K562 (cell line): ENCODE results near the gene UNC13C. TPM values are rescaled to one million over a fixed set of nuclear protein-coding genes. Genes with fewer than 3 reads are reported as not detected.

Experiments used
- ATAC-seq: fragments of 200-7000 bp; cut with Tn5 transposase; 3 replicates; pipeline ENCODE4 v1.9.1; 2020; ENCODE audit warnings: moderate library complexity
- BruUV-seq: library from RNA; stranded (reverse); fragments of 400-500 nt; replicated peaks from 2 replicates; lab custom pipeline; 2021; lab: Mats Ljungman, UMichigan
- CTCF ChIA-PET: fragments of 300-600 bp; formaldehyde crosslinking; extraction: SDS; loops from one replicate; lab custom pipeline; 2021; ENCODE audit warnings: low intra/inter-chr PET ratio; lab: Yijun Ruan, JAX
- POLR2A ChIA-PET: fragments of 300-600, 350-650 bp; sonication (Branson Sonifier 250); formaldehyde crosslinking; extraction: SDS; loops from one replicate; lab custom pipeline; 2021; ENCODE audit warnings: antibody characterized with exemption, inconsistent platforms; lab: Yijun Ruan, JAX
- DNase-seq, 4 experiments: peaks; one replicate each; pipeline versions ENCODE4 v3.0.0 to v3.0.0-alpha.2; 2011 to 2018; ENCODE audit warnings: low spot score in 3 of 4, mixed read lengths in 3 of 4; ENCODE audit errors: extremely low read depth in 1 of 4
- FAIRE-seq: peaks from 2 replicates; lab custom pipeline; 2011; peaks lifted over from hg19 to GRCh38; lab: Jason Lieb, UNC
- H2AFZ ChIP-seq: 2 replicates; pipeline ENCODE4 v1.6.0; 2011; ENCODE audit warnings: low read depth, low read length, control low read depth, inconsistent platforms
- H3K27ac ChIP-seq: fragments of 200-600 bp; 3 replicates; pipeline ENCODE4 v1.8.0; 2011; ENCODE audit warnings: low read depth, mild to moderate bottlenecking, control low read depth, inconsistent platforms, low read length, moderate library complexity, mixed read lengths; ENCODE audit errors: extremely low read depth
- H3K27me3 ChIP-seq, 2 experiments: fragments of 300-600 bp in 1 of 2; 2 replicates in 1 of 2; 3 replicates in 1 of 2; pipeline versions ENCODE4 v1.6.0 to v1.8.0; 2011; ENCODE audit warnings: inconsistent platforms in 2 of 2, low read length in 2 of 2, mild to moderate bottlenecking in 1 of 2, mixed read lengths in 1 of 2, moderate library complexity in 1 of 2; ENCODE audit not compliant: control insufficient read depth in 2 of 2, insufficient read depth in 2 of 2
- H3K36me3 ChIP-seq: fragments of 300-600 bp; 3 replicates; pipeline ENCODE4 v1.8.0; 2011; ENCODE audit warnings: mild to moderate bottlenecking, low read length, inconsistent platforms; ENCODE audit not compliant: control insufficient read depth, insufficient read depth
- H3K4me1 ChIP-seq, 2 experiments: fragments of 200-600 bp in 1 of 2; replicated peaks in 1 of 2; 2 replicates in 1 of 2; 3 replicates in 1 of 2; pipeline versions ENCODE4 v1.5.1 to v1.8.0; 2011; ENCODE audit warnings: inconsistent platforms in 2 of 2, low read length in 2 of 2, mild to moderate bottlenecking in 1 of 2, mixed read lengths in 1 of 2, moderate library complexity in 1 of 2; ENCODE audit not compliant: control insufficient read depth in 2 of 2, insufficient read depth in 2 of 2
- H3K4me2 ChIP-seq: 2 replicates; pipeline ENCODE4 v1.6.1; 2011; ENCODE audit warnings: low read length, control low read depth, inconsistent platforms, mixed read lengths; ENCODE audit not compliant: insufficient read depth
- H3K4me3 ChIP-seq: fragments of 200-600 bp; sonication (generic), shearing (Covaris generic); 2 replicates; pipeline ENCODE4 v1.5.1; 2016; ENCODE audit warnings: control low read depth, inconsistent platforms
- H3K79me2 ChIP-seq: fragments of 200-600 bp; 3 replicates; pipeline ENCODE4 v1.8.0; 2011; ENCODE audit warnings: low read length, inconsistent platforms; ENCODE audit not compliant: control insufficient read depth, insufficient read depth
- H3K9ac ChIP-seq, 2 experiments: 2 replicates each; pipeline versions ENCODE4 v1.6.0 to v1.6.1; 2011; ENCODE audit warnings: low read depth in 2 of 2, low read length in 2 of 2, control low read depth in 1 of 2, inconsistent platforms in 1 of 2, mild to moderate bottlenecking in 1 of 2, mixed read lengths in 1 of 2; ENCODE audit not compliant: insufficient read depth in 1 of 2
- H3K9me1 ChIP-seq: one replicate; pipeline ENCODE4 v1.6.0; 2011; ENCODE audit warnings: inconsistent platforms, mild to moderate bottlenecking, low read length, moderate library complexity; ENCODE audit not compliant: control insufficient read depth, insufficient read depth
- H3K9me3 ChIP-seq: replicated peaks from 2 replicates; pipeline ENCODE4 v1.5.1; 2011; ENCODE audit warnings: low read depth, low read length, inconsistent platforms; ENCODE audit not compliant: control insufficient read depth, insufficient read depth
- H4K20me1 ChIP-seq: replicated peaks from 2 replicates; pipeline ENCODE4 v1.6.1; 2011; ENCODE audit warnings: low read length, inconsistent platforms, mixed read lengths; ENCODE audit not compliant: control insufficient read depth, insufficient read depth
- CAMTA2 ChIP-seq: fragments of 250-450 bp; sonication (Bioruptor Pico); conservative IDR thresholded peaks from 2 replicates; pipeline ENCODE4 v1.5.1; 2022
- CBFA2T2 ChIP-seq: fragments of 450-650 bp; conservative IDR thresholded peaks from 2 replicates; pipeline ENCODE4 v1.6.1; 2017; ENCODE audit warnings: mild to moderate bottlenecking
- E4F1 ChIP-seq: fragments of 250-450 bp; sonication (Bioruptor Pico); IDR thresholded peaks from 2 replicates; pipeline ENCODE4 v1.5.0; 2021; ENCODE audit warnings: mild to moderate bottlenecking, borderline replicate concordance
- ELK1 ChIP-seq: sonication (generic); formaldehyde crosslinking; IDR thresholded peaks from 2 replicates; pipeline ENCODE4 v1.8.1; 2022; ENCODE audit warnings: missing genetic modification reagents
- ESRRA ChIP-seq: fragments of 450-650 bp; IDR thresholded peaks from 2 replicates; pipeline ENCODE4 v1.6.1; 2014; ENCODE audit warnings: low read depth, mild to moderate bottlenecking, moderate library complexity, borderline replicate concordance
- FOXP1 ChIP-seq: sonication (generic); formaldehyde crosslinking; IDR thresholded peaks from 2 replicates; pipeline ENCODE4 v1.8.0; 2022; ENCODE audit warnings: mild to moderate bottlenecking, missing genetic modification reagents
- GATAD2A ChIP-seq: fragments of 450-650 bp; IDR thresholded peaks from 2 replicates; pipeline ENCODE4 v1.6.1; 2017
- GTF2B ChIP-seq: IDR thresholded peaks from 2 replicates; pipeline ENCODE4 v1.6.1; 2011; ENCODE audit not compliant: insufficient read length; ENCODE audit errors: extremely low read depth
- HMGN3 ChIP-seq: IDR thresholded peaks from 2 replicates; pipeline ENCODE4 v1.6.1; 2011; ENCODE audit warnings: borderline replicate concordance, low read depth, mild to moderate bottlenecking, mixed read lengths, low read length; ENCODE audit not compliant: insufficient read length; ENCODE audit errors: extremely low read depth
- IFI16 ChIP-seq: fragments of 250-450 bp; sonication (Bioruptor Pico); IDR thresholded peaks from 2 replicates; pipeline ENCODE4 v2.1.2; 2022; ENCODE audit warnings: mild to moderate bottlenecking, inconsistent platforms
- JUND ChIP-seq, 2 experiments: IDR thresholded peaks; 2 replicates in 1 of 2; 3 replicates in 1 of 2; pipeline ENCODE4 v1.6.1; 2011; ENCODE audit warnings: borderline replicate concordance in 2 of 2, low read depth in 2 of 2, low read length in 2 of 2, improper control_type of control experiment in 1 of 2, missing biosample characterization in 1 of 2, missing genetic modification characterization in 1 of 2, missing genetic modification reagents in 1 of 2
- KDM5B ChIP-seq: fragments of 200-600 bp; sonication (generic); IDR thresholded peaks from 2 replicates; pipeline ENCODE4 v1.6.1; 2012; ENCODE audit warnings: low read depth, mild to moderate bottlenecking, moderate library complexity, low read length, control low read depth, inconsistent platforms; ENCODE audit not compliant: insufficient replicate concordance
- NBN ChIP-seq: fragments of 450-650 bp; IDR thresholded peaks from 2 replicates; pipeline ENCODE4 v1.6.1; 2016; ENCODE audit warnings: low read depth, mild to moderate bottlenecking
- RBM22 ChIP-seq: fragments of 200-400 bp; formaldehyde crosslinking; IDR thresholded peaks from 2 replicates; pipeline ENCODE4 v1.6.1; 2018; ENCODE audit warnings: low read length, low read depth; ENCODE audit not compliant: poor library complexity, severe bottlenecking
- SMARCC2 ChIP-seq: fragments of 450-650 bp; IDR thresholded peaks from 2 replicates; pipeline ENCODE4 v1.6.1; 2017; ENCODE audit warnings: antibody characterized with exemption, moderate library complexity, mild to moderate bottlenecking, low read depth
- ZNF239 ChIP-seq: fragments of 250-450 bp; sonication (Bioruptor Pico); IDR thresholded peaks from 2 replicates; pipeline ENCODE4 v1.4.0; 2020; ENCODE audit warnings: mild to moderate bottlenecking
- ZNF668 ChIP-seq: fragments of 250-450 bp; sonication (Bioruptor Pico); IDR thresholded peaks from 2 replicates; pipeline ENCODE4 v1.8.0; 2022; ENCODE audit warnings: mild to moderate bottlenecking, inconsistent platforms
- ZNF696 ChIP-seq: fragments of 250-450 bp; sonication (Bioruptor Pico); conservative IDR thresholded peaks from 2 replicates; pipeline ENCODE4 v1.4.0; 2020; ENCODE audit warnings: mild to moderate bottlenecking, moderate library complexity
- ZNF75A ChIP-seq: fragments of 450-650 bp; formaldehyde crosslinking; IDR thresholded peaks from 2 replicates; pipeline ENCODE4 v1.4.0; 2020; ENCODE audit warnings: mild to moderate bottlenecking
- ZSCAN32 ChIP-seq: fragments of 450-650 bp; formaldehyde crosslinking; IDR thresholded peaks from 2 replicates; pipeline ENCODE4 v1.4.0; 2020; ENCODE audit warnings: mild to moderate bottlenecking, moderate library complexity
- WGBS: fragments of 100-300 bp; shearing (Covaris generic); methylation state at CpG from one replicate; pipeline ENCODE4 v1.1.6; 2016; ENCODE audit warnings: low coverage, mixed read lengths; ENCODE audit not compliant: insufficient coverage; ENCODE audit errors: missing lambda C conversion rate; 5-methylcytosine and 5-hydroxymethylcytosine counted together
- in situ Hi-C: fragments of 300-500 bp; cut with MboI; formaldehyde crosslinking; loops from 4 replicates; pipeline ENCODE4 v1.15.0; 2018; ENCODE audit warnings: inconsistent platforms, mixed read lengths
- intact Hi-C: fragments of 100-400 bp; cut with micrococcal nuclease; formaldehyde crosslinking; loops from 2 replicates; pipeline ENCODE4 v1.14.2; 2022
- polyA plus RNA-seq, 8 experiments: library from polyadenylated mRNA; depleted of rRNA in 4 of 8; stranded (reverse) in 5 of 8; unstranded in 3 of 8; fragments of >200 nt; fragmentation: Nextera tagmentation in 2 of 8; fragmentation: Illumina TruSeq in 1 of 8; extraction: Ambion mirVana in 2 of 8; extraction: Trizol in 1 of 8; gene quantifications; 2 replicates each; pipeline versions ENCODE4 v1.2.1 to v1.2.3, GENCODE V29; 2011 to 2014; ENCODE audit warnings: inconsistent platforms in 1 of 8, missing spikeins in 1 of 8
- total RNA-seq, 7 experiments: library from RNA; depleted of rRNA in 6 of 7; stranded (reverse); fragments of >200 nt in 6 of 7; fragmentation: Illumina TruSeq in 2 of 7; extraction: Trizol in 2 of 7; gene quantifications; 2 replicates each; pipeline versions ENCODE4 v1.2.1 to v1.2.3, GENCODE V29; 2011 to 2021; ENCODE audit warnings: low replicate concordance in 1 of 7

UNC13C gene
- total and polyA plus RNA-seq, 9 of the 15 experiments (the other 6 are each of a cell fraction or from before 2014, with no cell fraction given) = not detected

GRCh38 chr15:53976844-53977392, 1.3 kb upstream of the UNC13C start:
- FAIRE-seq (no peak), ATAC-seq (no peak), DNase-seq (no peak)
- in situ Hi-C loops (no loop called here), intact Hi-C loops (no loop called here)
- no peaks in the 10 kb centered on the region for H3K27me3 ChIP-seq
- no peak overlapping the region for H3K9ac ChIP-seq
- TF ChIP-seq ZNF239 (no peak), GATAD2A (no peak), SMARCC2 (no peak), ZSCAN32 (CRISPR knock-in tag) (no peak), HMGN3 (no peak), IFI16 (CRISPR knock-in tag) (no peak), CAMTA2 (CRISPR knock-in tag) (no peak), ZNF75A (CRISPR knock-in tag) (no peak), ESRRA (no peak), JUND (IDR thresholded peaks at IDR 0.05; ENCODE audit: borderline replicate concordance, low read depth, low read length) (no peak), JUND (tag; IDR thresholded peaks at IDR 0.05; ENCODE audit: borderline replicate concordance, low read depth, low read length) (no peak), CBFA2T2 (no peak), FOXP1 (no peak), E4F1 (CRISPR knock-in tag) (no peak), ELK1 (no peak), RBM22 (no peak), NBN (no peak), GTF2B (no peak), ZNF696 (CRISPR knock-in tag) (no peak), ZNF668 (no peak), KDM5B (no peak)
- H3K4me2 ChIP-seq = no peak overlapping the region
- H3K36me3 ChIP-seq = no peaks in the 10 kb centered on the region
- ChIA-PET CTCF (no interaction called here), POLR2A (no interaction called here)
- no peaks in the 10 kb centered on the region for H4K20me1 ChIP-seq
- no peaks in the 10 kb centered on the region for H3K4me1 ChIP-seq
- BruUV-seq = no TSS peak
- H3K79me2 ChIP-seq = no peaks in the 10 kb centered on the region
- under 1% methylated on average over 8 of the region's 8 CpGs for WGBS
- no peak overlapping the region for H3K27ac ChIP-seq
- no peak overlapping the region for H2AFZ ChIP-seq
- no peaks in the 10 kb centered on the region for H3K9me1 ChIP-seq
- no peaks in the 10 kb centered on the region for H3K9me3 ChIP-seq
- H3K4me3 ChIP-seq = no peak overlapping the region
